Glomerular visceral epithelial cell (primary cell): ENCODE results near the gene SIAH3.

Experiments used
- DNase-seq: peaks from one replicate; pipeline ENCODE4 v3.0.0-alpha.2; 2016; ENCODE audit errors: extremely low spot score

SIAH3 gene

GRCh38 chr13:45823583-45823982, 28.0 kb downstream of the SIAH3 start:
- no peak for DNase-seq

DNA sequence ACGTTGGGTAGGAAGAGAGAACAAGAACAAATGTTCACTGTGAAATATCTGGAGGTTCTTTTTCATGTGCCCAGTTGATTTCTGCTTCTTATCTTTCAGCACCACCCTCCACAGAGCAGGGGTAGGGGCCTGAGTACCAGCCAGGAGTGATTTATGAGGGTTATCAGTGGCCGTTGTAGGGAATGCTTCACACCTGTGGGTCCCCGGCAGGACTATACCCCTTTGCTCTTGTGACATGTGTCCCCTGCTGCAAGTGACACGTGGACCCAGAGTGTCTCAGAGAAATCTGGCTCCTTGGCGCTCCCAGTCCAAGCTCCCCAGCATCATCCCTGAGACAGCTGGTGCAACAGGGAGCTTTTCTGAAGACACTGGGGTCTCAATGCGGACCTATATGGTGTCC, 29.7 kb downstream of the SIAH3 start:
- no peak for DNase-seq

DNA sequence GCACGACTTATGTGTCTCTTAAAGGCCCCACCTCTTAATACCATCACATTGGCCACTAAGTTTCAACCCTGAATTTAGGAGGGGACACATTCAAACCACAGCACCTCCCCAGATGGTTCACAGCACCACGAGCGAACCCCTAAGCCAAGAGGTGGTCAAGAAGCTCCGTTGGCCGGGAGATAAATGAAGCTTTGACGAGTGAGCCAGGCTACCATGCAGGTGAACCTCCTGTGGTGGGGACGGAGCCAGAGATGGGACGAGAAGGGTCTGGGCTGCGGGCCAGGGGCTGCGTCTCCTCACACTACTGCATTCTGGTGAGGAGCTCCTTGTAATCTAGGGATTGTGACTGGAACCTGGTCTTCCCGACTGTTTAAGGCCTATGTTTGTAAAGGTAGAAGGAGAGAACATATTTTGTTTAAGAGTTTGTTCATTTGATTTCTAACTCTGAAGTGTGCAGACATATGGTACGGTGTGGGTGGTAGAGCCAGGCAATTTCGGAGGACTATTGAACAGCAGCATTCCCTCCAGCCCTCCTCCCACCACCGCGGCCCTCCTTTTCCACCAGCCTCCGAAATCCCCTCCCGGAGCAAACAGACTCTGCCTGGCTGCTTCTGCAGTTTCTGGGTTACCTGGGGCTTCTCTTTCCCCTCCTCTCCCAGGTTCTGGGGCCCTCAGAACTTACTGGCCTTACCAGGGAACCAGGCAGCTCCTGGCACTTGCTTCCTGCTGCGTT, 31.3 kb downstream of the SIAH3 start:
- no peak for DNase-seq

DNA sequence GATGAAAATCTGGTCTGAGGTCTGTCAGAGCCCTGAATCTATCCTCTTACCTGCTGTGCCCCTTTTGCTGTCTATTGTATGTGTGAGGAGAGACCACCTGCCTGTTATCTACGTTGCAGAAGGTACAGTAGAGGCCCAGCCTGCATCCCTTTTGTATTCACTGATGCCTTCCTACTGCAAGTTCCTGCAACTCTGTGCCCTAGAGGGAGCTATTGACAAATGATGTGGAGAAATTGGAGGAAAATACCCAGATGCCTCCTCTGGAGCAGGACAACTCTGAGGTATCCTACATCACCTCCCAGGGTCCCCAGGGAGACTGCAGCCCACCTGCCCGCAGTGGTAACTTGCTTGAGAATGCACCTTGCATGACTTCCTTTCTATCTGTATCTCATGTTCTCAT, 33.7 kb downstream of the SIAH3 start:
- DNase-seq: no peak

- no peak for DNase-seq
Observed at GRCh38 chr13:45816427-45816826, 35.1 kb downstream of the SIAH3 start.

DNA sequence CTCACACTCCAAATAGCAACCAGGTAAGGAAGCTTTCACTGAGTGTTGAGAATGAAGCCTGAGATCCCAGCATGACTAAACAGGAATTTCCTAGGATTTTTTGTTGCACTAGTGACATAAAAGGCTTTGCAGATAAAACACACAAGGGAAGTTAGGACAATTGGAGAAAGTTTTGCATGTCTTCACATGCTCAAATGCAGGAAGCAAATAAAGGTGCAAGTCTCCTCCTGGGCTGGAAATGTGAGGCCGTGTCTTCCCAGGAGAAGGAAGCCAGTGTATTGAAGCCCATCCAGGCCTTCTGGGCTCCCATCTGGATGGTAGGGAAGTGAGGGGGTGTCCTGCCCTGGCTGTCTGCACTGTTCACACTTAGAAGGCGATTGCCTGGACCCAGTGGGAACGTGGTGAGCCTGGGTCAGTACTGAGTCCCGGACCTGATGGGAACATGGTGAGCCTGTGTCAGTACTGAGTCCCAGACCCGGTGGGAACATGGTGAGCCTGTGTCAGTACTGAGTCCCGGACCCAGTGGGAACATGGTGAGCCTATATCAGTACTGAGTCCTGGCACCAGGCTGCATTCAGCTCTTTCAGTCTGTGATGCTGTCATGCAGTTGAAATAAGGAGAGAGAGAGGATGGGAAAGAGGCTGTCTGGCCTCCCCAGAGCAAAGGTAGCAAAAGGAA, 38.7 kb downstream of the SIAH3 start:
- DNase-seq: no peak

GRCh38 chr13:45811891-45812694, 39.5 kb downstream of the SIAH3 start:
- peak; percentile 11 for DNase-seq

GRCh38 chr13:45809801-45810394, 41.7 kb downstream of the SIAH3 start:
- DNase-seq: no peak

DNA sequence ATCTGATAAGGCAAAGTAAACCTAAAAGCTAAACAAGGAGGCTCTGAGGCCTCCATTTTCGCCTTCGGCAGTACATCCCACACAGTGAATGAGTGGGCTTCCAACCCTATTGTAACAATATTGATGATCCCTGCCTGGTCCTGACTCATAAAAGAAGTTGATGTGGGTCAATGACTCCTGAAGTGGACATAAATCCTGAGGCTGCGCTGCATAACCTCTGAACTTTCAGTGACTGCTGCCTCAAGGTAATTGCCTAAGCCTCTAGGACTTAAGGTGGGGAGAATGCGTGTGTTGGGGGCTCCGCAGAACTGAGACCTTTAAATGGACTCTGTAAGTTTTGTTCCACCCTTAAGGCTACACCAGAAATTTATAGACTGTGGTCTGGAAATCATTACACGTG, 42.6 kb downstream of the SIAH3 start:
- DNase-seq: no peak

- peak; percentile 60 for DNase-seq
Observed at GRCh38 chr13:45807520-45808099, 43.9 kb downstream of the SIAH3 start.

DNA sequence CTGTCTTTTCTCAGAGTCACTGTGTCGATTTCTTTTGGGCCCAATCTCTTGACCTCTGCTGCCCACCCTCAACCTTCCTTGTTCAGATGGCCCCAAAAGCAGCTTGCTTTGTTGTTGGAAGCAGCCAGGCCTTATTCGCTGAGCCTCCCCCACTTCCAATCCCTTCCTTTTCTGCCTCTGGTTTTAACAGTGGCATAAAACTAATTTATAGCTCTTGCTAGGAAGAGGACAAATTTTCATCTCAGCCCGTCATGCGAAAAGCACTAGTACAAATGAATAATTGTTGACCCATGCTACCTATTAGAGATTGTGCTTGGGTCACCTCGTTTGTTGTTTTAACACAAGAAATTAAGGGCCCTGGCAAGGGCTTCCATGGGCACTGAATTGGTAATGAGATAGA, 51.1 kb downstream of the SIAH3 start:
- no peak for DNase-seq

GRCh38 chr13:45799451-45799850, 52.1 kb downstream of the SIAH3 start:
- no peak for DNase-seq

GRCh38 chr13:45798851-45799250, 52.7 kb downstream of the SIAH3 start:
- no peak for DNase-seq

DNA sequence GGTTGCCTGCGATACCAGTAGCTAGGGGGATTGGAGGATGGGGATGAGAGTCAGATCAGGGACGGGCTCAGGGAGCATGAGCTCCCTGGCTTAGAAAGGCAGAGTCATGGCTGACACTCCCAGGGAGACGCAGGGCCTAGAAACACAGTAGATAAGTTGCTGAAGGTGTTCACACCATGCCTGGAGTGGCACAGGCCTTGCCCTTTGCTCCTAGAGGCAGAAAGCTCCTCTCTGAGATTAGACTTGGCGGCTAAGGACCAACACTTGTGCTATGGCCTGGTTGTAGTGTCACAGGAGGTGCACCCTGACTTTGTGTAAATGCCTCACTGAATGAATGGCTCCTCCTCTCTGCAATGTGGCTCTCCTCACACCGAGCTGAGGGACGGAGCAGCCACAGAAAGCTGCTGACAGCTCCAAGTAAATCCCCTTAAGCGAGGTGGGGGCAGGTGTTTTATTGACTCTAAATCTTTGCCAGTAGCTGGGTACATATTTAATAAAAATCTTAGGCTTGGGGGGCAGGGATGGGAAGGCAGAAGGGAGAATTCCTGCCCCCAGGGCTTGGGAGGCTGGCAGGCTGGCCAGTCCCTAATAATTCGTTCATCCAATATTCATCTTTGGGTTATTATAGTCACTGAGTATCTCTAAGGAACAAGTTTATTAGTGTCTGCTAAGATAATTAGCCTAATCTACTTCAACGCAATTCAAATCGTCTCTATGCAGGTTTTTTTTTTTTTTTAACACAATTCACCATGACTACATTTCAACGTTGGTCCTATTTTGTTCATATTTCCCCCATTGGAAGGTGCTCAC, 54.9 kb downstream of the SIAH3 start:
- DNase-seq: no peak

- DNase-seq: no peak
Observed at GRCh38 chr13:45792827-45793303, 58.7 kb downstream of the SIAH3 start.

GRCh38 chr13:45788011-45788410, 63.5 kb downstream of the SIAH3 start:
- no peak for DNase-seq

DNA sequence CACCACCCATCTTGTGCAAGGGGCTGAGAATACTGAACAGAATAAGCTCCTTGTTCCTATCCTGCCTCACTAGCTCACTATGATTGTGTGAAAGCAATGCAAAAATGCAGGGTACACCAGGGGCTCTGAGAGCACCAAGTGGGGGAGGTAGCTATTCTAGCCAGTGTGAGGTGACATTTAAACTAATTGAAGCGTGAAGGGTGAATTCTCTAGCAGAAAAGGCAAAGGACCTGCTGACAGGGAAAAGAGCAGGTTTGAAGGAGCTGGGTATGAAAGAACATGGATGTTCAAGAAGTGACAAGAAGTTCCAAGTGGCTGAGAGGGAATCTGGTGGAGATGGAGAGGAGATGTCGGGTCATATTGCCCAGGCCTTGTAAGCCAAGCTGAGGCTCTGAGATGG, 64.2 kb downstream of the SIAH3 start:
- no peak for DNase-seq

- peak; percentile 53 for DNase-seq
Observed at GRCh38 chr13:45786293-45786920, 65.1 kb downstream of the SIAH3 start.

- no peak for DNase-seq
Observed at GRCh38 chr13:45784755-45785675, 66.5 kb downstream of the SIAH3 start.
